ENCODE data around the gene TFDP2.
"Not testable (repeated sequence)": the region's sequence is repeated elsewhere in the genome, so short reads cannot be mapped to it uniquely, and the experiment has no call there.

Gene TFDP2

GRCh38 chr3:141915016-141915415 is 234.3 kb downstream of the TFDP2 start:
- no peak for DNase-seq

GRCh38 chr3:141914311-141914710 is 235.0 kb downstream of the TFDP2 start:
- no peak for DNase-seq

- DNase-seq = peak; percentile 56 to 83
These were observed 236.1 kb downstream of the TFDP2 start for GRCh38 chr3:141913150-141913811.

GRCh38 chr3:141909986-141910385 is 239.4 kb downstream of the TFDP2 start:
- not testable (repeated sequence) for DNase-seq

- DNase-seq = no peak
These were observed 239.9 kb downstream of the TFDP2 start for GRCh38 chr3:141909408-141909807.

- no peak for DNase-seq
These were observed 244.2 kb downstream of the TFDP2 start for GRCh38 chr3:141905129-141905528.

GRCh38 chr3:141904203-141904602 is 245.1 kb downstream of the TFDP2 start:
- no peak for DNase-seq

GRCh38 chr3:141901914-141902313 is 247.4 kb downstream of the TFDP2 start:
- no peak for DNase-seq

GRCh38 chr3:141900343-141900742 is 249.0 kb downstream of the TFDP2 start:
- no peak for DNase-seq

- DNase-seq = no peak
These were observed 250.4 kb downstream of the TFDP2 start for GRCh38 chr3:141898908-141899307.

GRCh38 chr3:141895731-141896130 is 253.6 kb downstream of the TFDP2 start:
- DNase-seq = no peak

- peak in 1 of 2 donors; percentile 6 for DNase-seq
These were observed 254.7 kb downstream of the TFDP2 start for GRCh38 chr3:141894524-141895176.
